Smooth muscle cell (in vitro differentiated cells): ENCODE data around the gene MYO6. TPM values are rescaled to one million over a fixed set of nuclear protein-coding genes. Genes with fewer than 3 reads are reported as not detected.

Source experiments
- DNase-seq: peaks from one replicate; lab custom pipeline; 2025; ENCODE audit not compliant: unreplicated experiment; lab: John Stamatoyannopoulos, UW
- H2AFZ ChIP-seq: fragments of 200-600 bp; sonication (generic); 2 replicates; pipeline ENCODE4 v1.6.0; 2016; ENCODE audit warnings: antibody characterized with exemption, low read depth, mild to moderate bottlenecking
- H3F3A ChIP-seq: fragments of 200-600 bp; sonication (generic); 2 replicates; pipeline ENCODE4 v1.6.0; 2017; ENCODE audit warnings: antibody characterized with exemption, low read depth
- H3K27ac ChIP-seq: fragments of 200-600 bp; sonication (generic); 2 replicates; pipeline ENCODE4 v1.5.1; 2016; ENCODE audit warnings: low read depth, mild to moderate bottlenecking
- H3K27me3 ChIP-seq: fragments of 200-600 bp; sonication (generic); 2 replicates; pipeline ENCODE4 v1.6.1; 2016; ENCODE audit warnings: low read depth, mild to moderate bottlenecking
- H3K36me3 ChIP-seq: fragments of 200-600 bp; sonication (generic); 2 replicates; pipeline ENCODE4 v1.5.1; 2016; ENCODE audit warnings: low read depth
- H3K4me1 ChIP-seq: fragments of 200-600 bp; sonication (generic); 2 replicates; pipeline ENCODE4 v1.5.1; 2016; ENCODE audit warnings: low read depth
- H3K4me2 ChIP-seq: fragments of 200-600 bp; sonication (generic); 2 replicates; pipeline ENCODE4 v1.6.0; 2016; ENCODE audit warnings: mild to moderate bottlenecking
- H3K4me3 ChIP-seq: fragments of 200-600 bp; sonication (generic); 2 replicates; pipeline ENCODE4 v1.5.1; 2016; ENCODE audit warnings: mild to moderate bottlenecking
- H3K79me2 ChIP-seq: fragments of 200-600 bp; sonication (generic); 2 replicates; pipeline ENCODE4 v1.6.0; 2016; ENCODE audit warnings: low read depth, mild to moderate bottlenecking
- H3K9ac ChIP-seq: fragments of 200-600 bp; sonication (generic); 2 replicates; pipeline ENCODE4 v1.6.0; 2016; ENCODE audit warnings: low read depth
- H3K9me3 ChIP-seq: fragments of 200-600 bp; sonication (generic); replicated peaks from 2 replicates; pipeline ENCODE4 v1.5.1; 2016; ENCODE audit warnings: low read depth
- H4K20me1 ChIP-seq: fragments of 200-600 bp; sonication (generic); 2 replicates; pipeline ENCODE4 v1.6.0; 2016; ENCODE audit warnings: low read depth
- WGBS: methylation state at CpG from one replicate; pipeline ENCODE4 v1.1.7; 2016; ENCODE audit warnings: low lambda C conversion rate; 5-methylcytosine and 5-hydroxymethylcytosine counted together
- polyA plus RNA-seq: library from polyadenylated mRNA; unstranded; fragments of >200 nt; fragmentation: Nextera tagmentation; extraction: Ambion mirVana; gene quantifications from 2 replicates; pipeline ENCODE4 v1.2.1, GENCODE V29; 2016
- total RNA-seq: library from RNA; depleted of rRNA; stranded (reverse); fragments of >200 nt; gene quantifications from 2 replicates; pipeline ENCODE4 v1.2.3, GENCODE V29; 2014
- TF ChIP-seq, protein P1 (sequence below): fragments of 200-600 bp; sonication (generic); IDR thresholded peaks from 2 replicates; pipeline ENCODE4 v1.5.1; 2017; ENCODE audit warnings: borderline replicate concordance, mild to moderate bottlenecking, antibody characterized with exemption; ENCODE audit not compliant: insufficient read depth, poor library complexity, severe bottlenecking

Gene MYO6
- total and polyA plus RNA-seq, 2 experiments from 2014 or later, result 10.6 to 22.1 TPM

DNA sequence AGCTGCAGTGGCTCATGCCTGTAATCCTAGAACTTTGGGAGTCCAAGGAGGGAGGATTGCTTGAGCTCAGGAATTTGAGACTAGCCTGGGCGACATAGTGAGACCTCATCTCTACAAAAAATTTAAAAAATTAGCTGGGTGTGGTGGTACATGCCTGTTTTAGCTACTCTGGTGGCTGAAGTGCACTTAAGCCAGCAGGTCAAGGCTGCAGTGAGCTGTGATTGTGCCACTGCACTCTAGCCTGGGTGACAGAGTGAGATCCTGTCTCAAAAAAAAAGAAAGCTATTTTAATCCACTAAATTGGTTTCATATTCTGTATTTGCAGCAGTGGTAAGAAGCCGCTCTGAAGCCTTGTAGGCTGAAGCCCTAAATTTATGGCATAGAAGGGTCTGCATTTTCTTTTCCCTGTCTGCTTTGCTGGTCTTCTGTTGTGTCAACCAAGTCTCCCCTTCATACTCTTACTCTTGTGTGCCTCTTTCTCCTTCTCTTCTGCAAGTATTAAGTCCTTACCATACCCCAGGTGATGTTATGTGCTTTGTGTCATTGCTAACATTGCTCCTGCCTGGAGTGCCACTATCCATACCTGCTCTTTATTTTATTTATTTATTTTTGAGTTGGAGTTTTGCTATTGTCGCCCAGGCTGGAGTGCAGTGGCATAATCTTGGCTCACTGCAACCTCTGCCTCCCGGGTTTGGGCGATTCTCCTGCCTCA lies 70.9 kb downstream of the MYO6 start:
- no peak overlapping the region for H3K4me3 ChIP-seq
- no peak overlapping the region for H2AFZ ChIP-seq
- no peaks in the 10 kb centered on the region for H3K27me3 ChIP-seq
- WGBS, result 93% methylated on average over 5 of the region's 5 CpGs
- TF ChIP-seq, protein P1, sequence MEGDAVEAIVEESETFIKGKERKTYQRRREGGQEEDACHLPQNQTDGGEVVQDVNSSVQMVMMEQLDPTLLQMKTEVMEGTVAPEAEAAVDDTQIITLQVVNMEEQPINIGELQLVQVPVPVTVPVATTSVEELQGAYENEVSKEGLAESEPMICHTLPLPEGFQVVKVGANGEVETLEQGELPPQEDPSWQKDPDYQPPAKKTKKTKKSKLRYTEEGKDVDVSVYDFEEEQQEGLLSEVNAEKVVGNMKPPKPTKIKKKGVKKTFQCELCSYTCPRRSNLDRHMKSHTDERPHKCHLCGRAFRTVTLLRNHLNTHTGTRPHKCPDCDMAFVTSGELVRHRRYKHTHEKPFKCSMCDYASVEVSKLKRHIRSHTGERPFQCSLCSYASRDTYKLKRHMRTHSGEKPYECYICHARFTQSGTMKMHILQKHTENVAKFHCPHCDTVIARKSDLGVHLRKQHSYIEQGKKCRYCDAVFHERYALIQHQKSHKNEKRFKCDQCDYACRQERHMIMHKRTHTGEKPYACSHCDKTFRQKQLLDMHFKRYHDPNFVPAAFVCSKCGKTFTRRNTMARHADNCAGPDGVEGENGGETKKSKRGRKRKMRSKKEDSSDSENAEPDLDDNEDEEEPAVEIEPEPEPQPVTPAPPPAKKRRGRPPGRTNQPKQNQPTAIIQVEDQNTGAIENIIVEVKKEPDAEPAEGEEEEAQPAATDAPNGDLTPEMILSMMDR, result no peak
- DNase-seq, result no peak
- no peaks in the 10 kb centered on the region for H3K4me1 ChIP-seq
- H3K27ac ChIP-seq, result no peak overlapping the region
- no peaks in the 10 kb centered on the region for H3K79me2 ChIP-seq
- H3K9me3 ChIP-seq, result no peaks in the 10 kb centered on the region
- no peaks in the 10 kb centered on the region for H3F3A ChIP-seq
- no peak overlapping the region for H3K4me2 ChIP-seq
- H3K36me3 ChIP-seq, result no peaks in the 10 kb centered on the region
- H3K9ac ChIP-seq, result no peak overlapping the region
- peaks cover 2% of the 10 kb centered on the region for H4K20me1 ChIP-seq

DNA sequence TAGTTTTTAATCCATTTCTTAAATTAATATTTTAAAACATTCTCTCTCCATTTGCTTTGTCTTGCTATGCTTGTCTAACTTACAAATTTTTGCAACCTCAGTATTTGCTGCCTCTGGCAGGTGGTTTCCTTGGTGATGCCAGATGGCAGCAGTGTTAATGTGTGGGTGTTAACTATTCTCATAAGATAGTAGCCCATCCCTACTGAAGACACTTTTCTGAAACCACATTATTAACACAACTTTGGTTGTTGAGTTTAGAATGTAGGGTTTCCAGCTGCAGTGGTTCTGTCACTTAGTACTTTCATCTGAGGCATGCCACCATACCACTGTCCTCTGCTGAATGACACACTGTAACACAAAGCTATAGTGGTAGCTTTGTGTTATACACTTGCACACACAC lies 75.1 kb downstream of the MYO6 start:
- H3K4me3 ChIP-seq, result no peak overlapping the region
- H4K20me1 ChIP-seq, result no peaks in the 10 kb centered on the region
- DNase-seq, result no peak
- TF ChIP-seq, protein P1, result no peak
- H2AFZ ChIP-seq, result no peak overlapping the region
- no peak overlapping the region for H3K27ac ChIP-seq
- no peaks in the 10 kb centered on the region for H3K79me2 ChIP-seq
- no peak overlapping the region for H3K9ac ChIP-seq
- no peaks in the 10 kb centered on the region for H3K9me3 ChIP-seq
- H3K27me3 ChIP-seq, result no peaks in the 10 kb centered on the region
- no peaks in the 10 kb centered on the region for H3F3A ChIP-seq
- no peak overlapping the region for H3K4me2 ChIP-seq
- no peaks in the 10 kb centered on the region for H3K36me3 ChIP-seq
- no peaks in the 10 kb centered on the region for H3K4me1 ChIP-seq

DNA sequence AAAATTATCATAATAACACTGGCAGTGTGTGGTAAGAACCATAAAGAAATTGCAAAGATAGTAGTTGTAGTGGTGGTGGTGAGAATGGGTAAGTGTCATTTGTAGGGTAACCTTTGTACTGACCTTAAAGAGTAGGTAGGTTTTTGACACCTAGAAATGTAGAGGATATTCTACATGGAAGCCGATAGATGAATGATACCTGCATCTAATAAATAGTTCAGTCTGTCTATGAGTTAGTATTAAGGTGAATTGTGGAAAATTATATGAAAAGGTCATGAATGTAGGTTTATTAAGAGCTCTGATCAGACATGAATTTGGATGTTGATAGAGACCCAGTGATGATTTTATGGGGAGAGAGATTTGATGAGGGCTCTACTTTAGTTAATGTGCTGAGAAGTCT lies 78.1 kb downstream of the MYO6 start:
- 93% methylated on average over 1 of the region's 1 CpG for WGBS
- Histone ChIP-seq H2AFZ (no peak overlapping the region), H3K9me3 (no peaks in the 10 kb centered on the region), H3K27me3 (no peaks in the 10 kb centered on the region), H4K20me1 (no peaks in the 10 kb centered on the region), H3K4me1 (no peaks in the 10 kb centered on the region), H3K36me3 (no peaks in the 10 kb centered on the region), H3K4me2 (no peak overlapping the region), H3K9ac (no peak overlapping the region), H3K4me3 (no peak overlapping the region), H3K79me2 (no peaks in the 10 kb centered on the region), H3K27ac (no peak overlapping the region), H3F3A (no peaks in the 10 kb centered on the region)
- DNase-seq, result no peak
- TF ChIP-seq, protein P1, result no peak
